ENCODE data around the gene TMEM179B. TPM values are rescaled to one million over a fixed set of nuclear protein-coding genes. Genes with fewer than 3 reads are reported as not detected.
"Not testable (repeated sequence)": the region's sequence is repeated elsewhere in the genome, so short reads cannot be mapped to it uniquely, and the experiment has no call there.

The TMEM179B gene, protein sequence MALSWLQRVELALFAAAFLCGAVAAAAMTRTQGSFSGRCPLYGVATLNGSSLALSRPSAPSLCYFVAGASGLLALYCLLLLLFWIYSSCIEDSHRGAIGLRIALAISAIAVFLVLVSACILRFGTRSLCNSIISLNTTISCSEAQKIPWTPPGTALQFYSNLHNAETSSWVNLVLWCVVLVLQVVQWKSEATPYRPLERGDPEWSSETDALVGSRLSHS
- polyA plus RNA-seq (ENCODE audit: insufficient read length in 3 of 3): 10 to 100 TPM; 67.7 to 75.2 (median 71.3) TPM
- long read RNA-seq, donor 1, transcript TMEM179B-201 (5 exons, 1,023 nt): major isoform, 39 of 47 reads
- long read RNA-seq, donor 1, partial matches to known transcripts: 6 of 47 reads
- long read RNA-seq, donor 1, other reads (novel, unspliced or antisense): 0 of 47 reads
- long read RNA-seq, donor 2, transcript TMEM179B-201 (5 exons, 1,023 nt): major isoform, 44 of 54 reads
- long read RNA-seq, donor 2, partial matches to known transcripts: 0 of 54 reads
- long read RNA-seq, donor 2, other reads (novel, unspliced or antisense): 6 of 54 reads
- long read RNA-seq, donor 3, transcript TMEM179B-201 (5 exons, 1,023 nt): major isoform, 49 of 67 reads
- long read RNA-seq, donor 3, partial matches to known transcripts: 7 of 67 reads
- long read RNA-seq, donor 3, other reads (novel, unspliced or antisense): 6 of 67 reads
- long read RNA-seq, donor 4, transcript TMEM179B-201 (5 exons, 1,023 nt): major isoform, 41 of 49 reads
- long read RNA-seq, donor 4, partial matches to known transcripts: 0 of 49 reads
- long read RNA-seq, donor 4, other reads (novel, unspliced or antisense): 5 of 49 reads
- long read RNA-seq, donor 5, transcript TMEM179B-201 (5 exons, 1,023 nt): major isoform, 22 of 28 reads
- long read RNA-seq, donor 5, partial matches to known transcripts: 0 of 28 reads
- long read RNA-seq, donor 5, other reads (novel, unspliced or antisense): 5 of 28 reads
- long read RNA-seq, donor 6, transcript TMEM179B-201 (5 exons, 1,023 nt): major isoform, 36 of 45 reads
- long read RNA-seq, donor 6, partial matches to known transcripts: 8 of 45 reads
- long read RNA-seq, donor 6, other reads (novel, unspliced or antisense): 0 of 45 reads
- long read RNA-seq, donor 7, transcript TMEM179B-201 (5 exons, 1,023 nt): major isoform, 56 of 70 reads
- long read RNA-seq, donor 7, partial matches to known transcripts: 12 of 70 reads
- long read RNA-seq, donor 7, other reads (novel, unspliced or antisense): 0 of 70 reads
- long read RNA-seq, donor 8, transcript TMEM179B-201 (5 exons, 1,023 nt): major isoform, 16 of 18 reads
- long read RNA-seq, donor 8, partial matches to known transcripts: 0 of 18 reads
- long read RNA-seq, donor 8, other reads (novel, unspliced or antisense): 0 of 18 reads
- long read RNA-seq, donor 9, transcript TMEM179B-201 (5 exons, 1,023 nt): major isoform, 52 of 76 reads
- long read RNA-seq, donor 9, partial matches to known transcripts: 17 of 76 reads
- long read RNA-seq, donor 9, other reads (novel, unspliced or antisense): 5 of 76 reads
- long read RNA-seq, donor 10, transcript TMEM179B-201 (5 exons, 1,023 nt): major isoform, 35 of 47 reads
- long read RNA-seq, donor 10, partial matches to known transcripts: 11 of 47 reads
- long read RNA-seq, donor 10, other reads (novel, unspliced or antisense): 0 of 47 reads
- long read RNA-seq, donor 11, transcript TMEM179B-201 (5 exons, 1,023 nt): major isoform, 31 of 52 reads
- long read RNA-seq, donor 11, partial matches to known transcripts: 14 of 52 reads
- long read RNA-seq, donor 11, other reads (novel, unspliced or antisense): 6 of 52 reads
- long read RNA-seq, donor 12, transcript TMEM179B-201 (5 exons, 1,023 nt): major isoform, 42 of 61 reads
- long read RNA-seq, donor 12, partial matches to known transcripts: 6 of 61 reads
- long read RNA-seq, donor 12, other reads (novel, unspliced or antisense): 12 of 61 reads
- long read RNA-seq, donor 13, transcript TMEM179B-201 (5 exons, 1,023 nt): major isoform, 17 of 65 reads
- long read RNA-seq, donor 13, partial matches to known transcripts: 8 of 65 reads
- long read RNA-seq, donor 13, other reads (novel, unspliced or antisense): 38 of 65 reads
- long read RNA-seq, donor 14: 0 reads
- long read RNA-seq, donor 15, transcript TMEM179B-201 (5 exons, 1,023 nt): major isoform, 56 of 70 reads
- long read RNA-seq, donor 15, partial matches to known transcripts: 10 of 70 reads
- long read RNA-seq, donor 15, other reads (novel, unspliced or antisense): 0 of 70 reads
- long read RNA-seq, donor 16, transcript TMEM179B-201 (5 exons, 1,023 nt): major isoform, 49 of 68 reads
- long read RNA-seq, donor 16, partial matches to known transcripts: 13 of 68 reads
- long read RNA-seq, donor 16, other reads (novel, unspliced or antisense): 5 of 68 reads

DNA sequence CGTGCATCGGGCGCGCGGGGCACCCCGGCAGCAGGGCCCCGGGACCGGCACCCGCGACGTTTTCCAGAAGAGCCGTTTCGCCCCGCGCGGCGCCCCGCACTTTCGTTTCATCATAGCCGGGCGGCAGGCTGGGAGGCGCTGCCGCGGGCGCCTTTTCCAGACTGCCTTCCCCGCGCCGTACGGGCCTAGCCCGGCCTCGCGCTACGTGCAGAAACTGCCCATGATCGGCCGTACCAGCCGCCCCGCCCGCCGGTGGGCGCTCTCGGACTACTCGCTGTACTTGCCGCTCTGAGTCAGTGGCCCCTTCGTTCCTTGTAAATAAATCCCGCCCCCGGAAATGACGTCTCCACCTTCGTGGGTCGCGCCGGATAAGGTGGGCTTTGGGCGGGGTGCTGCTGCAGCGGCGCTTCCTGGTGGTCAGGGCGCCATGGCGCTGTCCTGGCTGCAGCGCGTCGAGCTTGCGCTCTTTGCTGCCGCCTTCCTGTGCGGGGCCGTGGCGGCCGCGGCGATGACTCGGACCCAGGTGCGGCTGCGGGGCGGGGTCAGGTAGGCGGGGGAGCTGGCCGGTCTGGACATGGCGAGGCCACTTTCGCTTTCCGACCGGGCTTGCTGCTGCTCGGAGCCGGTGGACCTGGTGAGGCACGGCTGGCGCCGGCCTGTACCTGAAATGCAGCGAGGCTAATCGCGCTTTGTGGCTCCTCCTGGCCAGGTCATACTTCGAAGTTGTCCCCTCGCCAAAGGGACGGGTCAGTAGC is at the start of gene TMEM179B:
Gene TMEM179B (plus strand): TSS at position 398 of the 755 bp plus-strand sequence. CDS start 30 bp downstream, at position 428.
- DNase-seq: peak; percentile 99

DNA sequence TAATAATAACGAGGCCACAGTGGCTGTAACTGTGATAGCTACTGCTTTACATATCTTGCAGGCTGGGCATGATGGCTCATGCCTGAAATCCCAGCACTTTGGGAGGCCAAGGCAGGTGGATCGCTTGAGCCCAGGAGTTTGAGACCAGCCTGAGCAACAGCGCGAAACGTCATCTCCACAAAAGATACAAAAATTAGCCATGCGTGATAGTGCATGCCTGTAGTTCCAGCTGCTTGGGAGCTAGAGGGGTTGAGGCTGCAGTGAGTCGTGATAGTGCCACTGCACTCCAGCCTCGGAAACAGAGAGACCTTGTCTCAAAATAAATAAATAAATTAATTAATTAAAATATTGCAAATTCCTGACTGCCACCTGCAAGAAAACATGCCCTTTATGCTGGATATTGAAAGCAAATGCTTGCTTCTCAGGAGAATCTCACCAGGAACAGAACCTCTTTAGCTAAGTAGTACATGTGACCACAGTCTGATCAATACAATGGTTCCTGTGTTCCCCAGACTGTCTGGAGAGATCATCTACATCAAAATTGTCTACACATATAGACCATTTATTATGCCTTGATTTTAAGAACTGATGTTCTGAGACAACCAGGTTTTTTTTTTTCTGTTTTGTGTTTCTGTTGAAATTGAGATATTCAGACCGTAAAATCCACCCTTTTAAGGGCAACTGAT is 39.6 kb upstream of the TMEM179B start:
- no peak for DNase-seq

DNA sequence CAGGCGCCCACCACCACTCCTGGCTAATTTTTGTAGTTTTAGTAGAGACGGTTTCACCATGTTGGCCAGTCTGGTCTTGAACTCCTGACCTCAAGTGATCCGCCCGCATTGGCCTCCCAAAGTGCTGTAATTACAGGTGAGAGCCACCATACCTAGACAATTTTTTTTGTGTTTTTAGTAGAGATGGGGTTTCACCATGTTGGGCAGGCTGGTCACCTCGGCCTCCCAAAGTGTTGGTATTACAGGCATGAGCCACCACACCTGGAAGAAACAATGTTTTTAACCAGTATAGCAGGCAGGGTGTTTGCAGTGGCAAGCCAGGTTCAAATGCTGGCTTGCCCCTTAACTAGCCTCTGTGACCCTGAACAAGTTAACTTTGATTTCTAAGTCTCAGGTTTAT is 37.3 kb upstream of the TMEM179B start:
- not testable (repeated sequence) for DNase-seq

DNA sequence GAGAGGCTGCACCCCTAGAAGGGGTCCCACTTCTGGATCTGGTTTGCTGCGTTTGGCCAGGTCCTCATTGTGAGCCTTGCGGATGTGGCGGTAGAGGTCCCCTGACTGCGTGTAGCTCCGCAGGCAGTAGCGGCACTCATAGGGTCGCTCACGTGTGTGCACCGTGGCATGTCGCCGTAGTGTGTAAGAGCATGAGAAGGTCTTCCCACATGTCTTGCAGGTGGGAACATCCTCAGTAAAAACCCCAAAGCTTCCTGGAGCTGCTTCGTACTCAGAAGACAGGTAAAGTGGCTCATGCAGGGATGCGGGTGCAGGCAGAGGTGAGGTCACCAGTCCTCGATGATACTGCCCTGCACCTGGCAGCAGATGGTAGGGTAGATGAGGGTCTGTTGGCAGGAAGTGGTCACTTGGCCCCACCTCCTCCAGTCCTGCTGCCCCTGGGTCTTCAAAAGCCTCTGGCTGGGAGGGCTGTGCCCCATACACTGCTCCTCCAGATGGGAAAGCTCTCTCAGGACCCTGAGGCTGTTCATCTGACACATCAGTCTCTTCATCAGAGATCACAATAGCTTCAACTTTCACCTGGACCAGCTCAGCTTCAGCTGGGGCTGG is 34.9 kb upstream of the TMEM179B start:
- no peak for DNase-seq

DNA sequence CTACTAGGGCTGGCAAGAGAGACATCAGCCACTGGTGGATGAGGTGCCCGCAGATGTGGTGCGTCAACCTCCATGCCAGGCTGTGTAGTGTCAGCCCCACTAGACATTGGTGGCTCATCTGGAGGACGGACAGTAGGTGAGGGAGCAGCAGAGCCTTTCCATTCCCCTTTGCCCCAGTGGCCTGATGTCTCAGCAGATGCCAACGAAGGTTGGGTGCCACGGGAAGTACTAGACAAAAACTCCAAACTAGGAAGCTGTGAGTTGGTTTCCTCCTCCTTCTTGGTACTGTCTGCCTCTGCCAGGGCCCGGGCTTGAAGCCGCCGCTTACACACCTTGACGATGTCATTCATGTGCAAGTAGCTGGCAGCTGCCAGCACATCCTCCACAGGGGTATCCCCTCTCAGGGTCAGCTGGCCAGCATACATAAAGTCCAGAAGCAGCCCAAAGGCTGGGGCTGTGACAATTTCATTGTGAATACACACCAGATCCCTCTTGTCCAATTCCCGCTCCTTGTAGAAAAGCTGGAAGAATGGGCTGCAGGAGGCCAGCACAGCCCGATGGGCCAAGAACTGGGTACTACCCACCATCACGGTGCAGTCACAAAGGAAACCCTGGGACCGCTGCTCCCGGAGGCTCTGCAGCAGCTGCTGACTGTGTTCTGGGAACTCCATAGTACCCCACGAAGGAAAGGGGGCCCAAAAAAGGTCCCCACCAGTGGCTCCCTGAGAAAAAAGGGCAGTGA is 34.0 kb upstream of the TMEM179B start:
- no peak for DNase-seq

DNA sequence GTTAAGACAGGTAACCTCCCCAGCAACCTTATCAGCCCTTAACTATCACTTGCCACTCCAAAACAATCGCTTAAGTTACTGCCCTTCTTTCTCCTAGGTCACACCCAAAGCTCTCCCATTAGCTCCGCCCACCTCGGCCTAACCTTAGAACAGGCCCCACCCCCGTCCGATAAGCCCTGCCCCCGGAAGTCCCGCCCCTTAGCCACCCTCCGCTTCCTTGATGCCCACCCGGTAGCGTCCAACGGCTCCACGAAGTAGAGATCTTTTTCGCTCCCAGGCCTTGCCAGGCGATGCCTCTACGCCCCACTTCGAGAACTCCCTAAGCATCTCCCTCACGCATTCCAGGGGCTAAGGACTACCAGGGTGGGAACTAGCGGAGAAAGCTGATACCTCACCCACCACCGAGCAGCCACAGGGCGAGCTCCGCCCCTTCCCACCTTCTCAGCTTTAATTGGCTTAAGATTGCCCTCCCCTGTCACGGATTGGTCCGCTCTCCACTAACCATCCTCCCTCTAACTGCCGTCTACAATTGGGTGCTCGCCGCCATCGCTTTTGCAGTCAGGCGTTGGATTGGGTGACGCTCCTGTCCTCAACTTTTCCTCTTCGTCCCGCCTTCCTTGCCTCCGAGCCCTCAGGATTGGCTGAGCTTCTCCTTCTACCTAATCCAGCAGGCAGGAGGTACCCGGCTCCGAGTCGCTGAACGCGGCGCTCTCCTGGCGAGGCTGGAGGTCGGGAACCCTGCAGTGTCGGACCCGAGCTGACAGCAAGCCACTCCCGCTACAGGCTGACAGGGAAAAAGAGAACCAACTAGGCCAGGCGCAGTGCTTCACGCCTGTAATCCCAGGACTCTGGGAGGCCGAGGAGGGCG is 33.2 kb upstream of the TMEM179B start, which contains the start of gene ZBTB3:
Gene ZBTB3 (minus strand): TSS at position 425 of the 868 bp plus-strand sequence. CDS start 496 bp downstream, outside the sequence.
- peak; percentile 99 for DNase-seq

DNA sequence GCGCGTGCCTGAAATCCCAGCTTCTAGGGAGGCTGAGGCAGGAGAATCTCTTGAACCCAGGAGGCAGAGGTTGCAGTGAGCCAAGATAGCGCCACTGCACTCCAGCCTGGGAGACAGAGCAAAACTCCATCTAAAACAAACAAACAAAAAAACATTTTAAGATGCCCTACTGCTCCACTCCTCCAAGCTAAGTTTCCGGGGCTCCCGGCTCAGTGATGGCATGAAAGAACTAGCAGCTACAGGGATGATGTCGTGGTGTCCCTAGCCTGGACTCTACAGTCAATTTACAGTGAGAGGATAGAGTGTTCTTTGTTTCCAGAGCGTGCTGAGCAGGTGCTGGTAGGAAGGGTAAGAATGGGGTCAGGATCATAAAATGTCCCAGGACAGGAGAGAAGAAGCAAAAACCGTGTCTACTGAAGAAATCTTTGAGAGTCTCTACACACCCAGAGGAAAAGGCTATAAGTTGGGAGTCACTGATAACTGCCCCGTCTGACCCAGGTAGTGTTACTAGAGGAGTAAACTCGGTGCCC is 32.1 kb upstream of the TMEM179B start:
- DNase-seq: no peak

DNA sequence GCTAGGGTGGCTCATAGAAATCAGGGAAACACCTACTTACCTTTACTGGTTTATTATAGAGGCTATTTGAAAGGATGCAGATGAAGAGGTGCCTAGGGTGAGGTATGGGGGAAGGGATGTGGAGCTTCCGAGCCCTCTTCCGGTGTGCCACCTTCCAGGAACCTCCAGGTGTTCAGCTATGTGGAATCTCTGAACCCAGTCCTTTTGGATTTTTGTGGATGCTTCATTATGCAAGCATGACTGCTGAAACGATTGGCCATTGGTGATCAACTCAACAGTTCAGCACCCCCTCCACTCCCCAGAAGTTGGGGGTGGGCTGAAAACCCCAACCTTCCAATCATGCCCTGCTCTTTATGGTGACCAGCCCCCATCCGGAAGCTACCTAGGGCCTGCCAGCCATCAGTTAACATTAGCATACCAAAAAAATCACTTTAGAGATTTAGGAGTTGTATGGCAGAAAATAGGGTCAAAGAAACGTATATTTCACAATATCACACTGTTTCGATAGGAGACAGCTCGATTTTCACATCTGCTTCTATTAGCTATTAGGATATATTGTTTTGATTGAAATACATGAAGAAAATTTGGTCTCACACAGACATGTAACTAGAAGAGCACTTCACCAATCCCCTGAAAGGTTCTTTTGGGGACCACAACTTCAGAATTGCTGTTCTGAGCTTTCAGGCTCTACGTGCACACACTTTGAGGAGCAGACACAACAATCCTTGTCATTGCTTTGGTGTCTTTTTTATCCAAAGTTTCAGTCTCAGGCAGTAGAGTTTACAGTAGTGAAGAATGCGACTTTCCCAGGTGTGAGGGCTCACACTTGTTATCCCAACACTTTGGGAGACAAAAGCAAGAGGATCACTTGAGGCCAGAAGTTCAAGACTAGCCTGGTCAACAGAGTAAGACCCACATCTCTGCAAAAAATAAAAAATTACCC is 29.1 kb upstream of the TMEM179B start:
- no peak for DNase-seq

DNA sequence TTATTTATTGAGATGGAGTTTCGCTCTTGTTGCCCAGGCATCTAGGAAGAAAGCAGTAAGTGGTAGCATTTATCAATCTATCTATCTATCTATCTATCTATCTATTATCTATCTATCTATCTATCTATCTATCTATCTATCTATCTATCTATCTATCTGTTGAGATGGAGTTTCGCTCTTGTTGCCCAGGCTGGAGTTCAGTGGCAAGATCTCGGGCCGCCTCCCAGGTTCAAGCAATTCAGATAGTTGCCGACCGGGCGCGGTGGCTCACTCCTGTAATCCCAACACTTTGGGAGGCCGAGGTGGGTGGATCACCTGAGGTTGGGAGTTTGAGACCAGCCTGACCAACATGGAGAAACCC is 26.4 kb upstream of the TMEM179B start:
- not testable (repeated sequence) for DNase-seq

DNA sequence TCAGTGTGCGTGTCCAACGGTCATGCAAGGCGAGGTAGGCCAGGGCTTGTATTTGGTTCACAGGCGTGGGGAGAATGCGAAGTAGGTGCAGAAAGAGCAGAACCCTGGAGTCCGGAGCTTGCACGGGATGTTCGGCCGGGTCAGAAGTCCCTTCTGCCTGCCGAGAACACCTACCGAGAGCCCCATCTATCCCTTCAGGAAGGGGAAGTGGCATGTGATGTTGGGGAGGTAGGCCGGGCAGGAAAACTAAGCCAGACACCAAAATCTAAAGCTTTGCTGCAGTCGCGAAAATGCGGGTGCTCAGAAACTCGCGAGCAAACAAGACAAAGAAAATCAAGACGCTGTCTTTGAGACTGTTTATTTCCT is 16.4 kb upstream of the TMEM179B start:
- no peak for DNase-seq

DNA sequence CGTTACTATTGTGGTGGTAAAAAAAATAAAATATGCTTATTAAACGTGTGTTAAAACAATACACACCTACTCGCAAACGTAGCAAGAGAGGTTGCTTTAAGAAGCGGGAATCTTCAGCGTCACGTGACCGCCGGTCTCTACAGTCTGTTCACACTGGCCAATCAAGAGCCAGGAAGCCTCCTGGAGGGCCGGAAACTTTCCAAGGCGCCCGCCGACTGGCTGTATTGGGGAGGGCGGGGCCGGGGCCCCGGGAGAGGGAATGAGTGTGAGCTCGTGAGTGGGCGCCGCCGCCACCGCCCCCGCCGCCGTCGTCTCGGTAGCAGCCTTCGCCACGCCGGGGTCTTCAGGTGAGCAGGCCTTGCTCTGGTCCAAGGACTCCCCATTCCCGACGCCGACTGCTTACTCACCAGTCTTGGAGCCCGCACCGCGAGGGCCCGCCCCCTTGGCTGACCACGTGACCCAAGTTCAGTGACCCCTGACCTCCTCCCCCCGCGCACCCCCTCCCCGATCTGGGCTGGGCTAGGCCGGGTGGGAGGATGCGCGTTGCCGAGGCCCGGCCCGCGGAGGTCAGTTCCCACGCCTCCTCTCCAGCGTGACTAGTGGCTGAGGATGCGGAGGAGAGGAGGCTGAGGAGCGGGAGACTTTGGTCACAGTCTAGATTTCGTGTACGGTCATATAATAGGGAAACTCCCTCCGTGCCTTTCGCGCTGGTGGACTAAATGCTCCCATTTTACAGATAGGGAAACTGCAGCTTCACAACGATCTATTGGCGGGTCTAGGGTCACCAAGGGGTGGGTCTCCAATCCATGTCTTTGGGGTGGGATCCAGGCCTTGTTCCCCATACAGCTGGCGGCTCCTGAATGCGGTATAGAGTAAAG is 15.8 kb upstream of the TMEM179B start, which contains the start of gene TAF6L:
Gene TAF6L (plus strand): TSS at position 253 of the 878 bp plus-strand sequence. CDS start 4,388 bp downstream, outside the sequence.
- DNase-seq: peak; percentile 98

DNA sequence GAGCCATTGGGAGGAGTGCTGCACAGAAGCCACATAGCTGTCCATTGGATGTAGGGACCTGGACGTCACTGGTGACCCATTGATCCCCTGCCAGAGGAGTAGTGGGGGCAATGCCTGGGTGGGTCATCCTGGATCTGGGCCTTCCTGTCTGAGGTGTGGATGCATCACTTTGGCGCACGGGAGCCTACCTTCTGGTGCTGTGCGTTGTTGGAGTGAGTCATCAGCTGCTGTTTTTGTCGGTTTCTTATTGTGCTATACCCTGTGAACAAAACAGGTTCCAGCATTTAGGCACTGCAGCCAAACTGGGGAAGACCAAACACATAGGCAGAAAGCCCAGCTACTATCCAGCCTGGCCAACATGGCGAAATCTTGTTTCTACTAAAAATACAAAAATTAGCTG is 12.8 kb upstream of the TMEM179B start:
- no peak for DNase-seq

DNA sequence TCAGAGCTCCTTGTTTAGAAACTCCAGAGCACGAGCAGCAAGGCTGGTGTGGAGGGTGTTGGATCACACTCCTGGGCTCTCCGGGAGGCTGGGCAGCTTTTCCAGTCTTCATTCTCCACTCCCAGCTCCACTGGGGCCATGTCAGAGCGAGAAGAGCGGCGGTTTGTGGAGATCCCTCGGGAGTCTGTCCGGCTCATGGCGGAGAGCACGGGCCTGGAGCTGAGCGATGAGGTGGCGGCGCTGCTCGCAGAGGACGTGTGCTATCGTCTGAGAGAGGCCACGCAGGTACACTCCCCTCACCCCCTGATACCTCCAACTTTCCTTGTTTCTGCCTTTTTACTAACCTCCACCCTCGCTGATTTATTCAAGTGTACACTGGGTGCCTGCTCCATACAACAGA is 11.6 kb upstream of the TMEM179B start:
- DNase-seq: no peak
